Transverse colon (tissue), 4 donors: ENCODE measurements around the gene CCDC68. TPM values are rescaled to one million over a fixed set of nuclear protein-coding genes. Genes with fewer than 3 reads are reported as not detected.

Source experiments
- DNase-seq: peaks from one replicate; pipeline ENCODE4 v3.0.0-alpha.2; 2019
- H3K27ac ChIP-seq, 4 donors: fragments of 200-600 bp; sonication (generic); 2 replicates each; pipeline ENCODE4 v1.5.1; 2016 to 2018; ENCODE audit warnings: inconsistent platforms in 4 of 4
- H3K27me3 ChIP-seq: fragments of 200-600 bp; sonication (generic); 2 replicates; pipeline ENCODE4 v1.5.1; 2017; ENCODE audit warnings: inconsistent platforms
- H3K36me3 ChIP-seq, 4 donors: fragments of 200-600 bp; sonication (generic); 2 replicates each; pipeline ENCODE4 v1.5.1; 2017 to 2019; ENCODE audit warnings: inconsistent platforms in 4 of 4
- H3K4me1 ChIP-seq, 4 donors: fragments of 200-600 bp; sonication (generic); 2 replicates each; pipeline ENCODE4 v1.5.1; 2017 to 2020; ENCODE audit warnings: inconsistent platforms in 4 of 4
- H3K4me3 ChIP-seq, 4 donors: fragments of 200-600 bp; sonication (generic); 1 replicate in 1 of 4; 2 replicates in 3 of 4; pipeline versions ENCODE4 v1.5.1 to v1.6.1; 2017 to 2019; ENCODE audit warnings: inconsistent platforms in 4 of 4
- H3K9me3 ChIP-seq, 2 donors: fragments of 200-600 bp; sonication (generic); 2 replicates each; pipeline ENCODE4 v1.5.1; 2017 to 2019; ENCODE audit warnings: inconsistent platforms in 2 of 2
- EP300 ChIP-seq: sonication (generic); formaldehyde crosslinking; IDR thresholded peaks from one replicate; pipeline ENCODE4 v1.6.1; 2017; ENCODE audit warnings: antibody characterized with exemption, low read depth
- POLR2A ChIP-seq: fragments of 450-650 bp; IDR thresholded peaks from one replicate; pipeline ENCODE4 v1.6.1; 2016; ENCODE audit warnings: antibody characterized with exemption, mild to moderate bottlenecking, moderate library complexity
- POLR2AphosphoS5 ChIP-seq, 3 donors: sonication (generic); formaldehyde crosslinking; IDR thresholded peaks; one replicate each; pipeline ENCODE4 v1.6.1; 2016; ENCODE audit warnings: antibody characterized with exemption in 3 of 3
- WGBS, 2 donors: methylation state at CpG; one replicate each; pipeline ENCODE4 v1.1.5; 2018; ENCODE audit warnings: low coverage in 1 of 2; 5-methylcytosine and 5-hydroxymethylcytosine counted together
- in situ Hi-C, 4 donors: fragments of 200-750 bp; cut with MboI; loops; one replicate each; pipeline versions ENCODE4 v1.15.0 to v1.15.1; 2017; ENCODE audit warnings: low sequenced_read_pairs in 3 of 4, low pct_ligation_motif_present in 1 of 4, low pct_unique_long_range_greater_than_20kb in 1 of 4
- intact Hi-C: fragments of 100-400 bp; cut with DNase I; formaldehyde crosslinking; loops from one replicate; pipeline ENCODE4 v1.15.1; 2023; ENCODE audit warnings: low total_unique reads
- total RNA-seq, 4 donors: library from RNA; depleted of rRNA; stranded (reverse); fragments of >200 nt; gene quantifications; one replicate each; pipeline ENCODE4 v1.1.0, GENCODE V29; 2016
- TF ChIP-seq, protein P1 (sequence below), 5 experiments: fragments of 200-600 bp in 3 of 5; fragments of 450-650 bp in 2 of 5; sonication (generic) in 3 of 5; IDR thresholded peaks; 1 replicate in 2 of 5; 2 replicates in 3 of 5; pipeline ENCODE4 v1.5.1; 2016 to 2017; ENCODE audit warnings: antibody characterized with exemption in 5 of 5, inconsistent platforms in 3 of 5, mild to moderate bottlenecking in 2 of 5, moderate library complexity in 1 of 5

CCDC68 gene
- total RNA-seq, 4 donors from 2014 or later = 24.9 to 109 (median 78.2) TPM

DNA sequence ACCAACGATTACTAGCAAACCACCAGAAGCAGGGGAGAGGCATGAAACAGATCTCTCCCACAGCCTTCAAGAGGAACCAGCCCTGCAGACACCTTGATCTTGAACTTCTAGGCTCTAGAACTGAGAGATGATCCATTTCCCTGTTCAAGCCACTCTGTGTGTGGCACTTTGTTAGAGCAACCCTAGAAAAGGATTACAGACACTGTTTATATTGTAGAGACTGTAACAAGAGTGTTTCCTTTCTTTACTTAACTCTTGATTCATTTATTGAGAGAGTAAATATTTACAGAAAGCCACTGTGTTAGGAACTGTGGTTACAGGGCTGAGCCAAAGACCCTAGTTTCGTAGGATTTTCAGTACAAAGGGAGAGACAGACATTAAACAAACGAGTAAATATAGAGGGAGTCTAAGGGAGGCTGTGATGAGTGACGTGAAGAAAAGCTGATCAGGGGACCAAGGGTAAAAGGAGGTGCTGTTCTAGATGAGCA is 10.9 kb downstream of the CCDC68 start:
- no peaks in the 10 kb centered on the region for H3K27me3 ChIP-seq
- H3K4me3 ChIP-seq = no peak overlapping the region
- H3K4me1 ChIP-seq = peaks cover 0 to 46% (median 35%) of the 10 kb centered on the region in 4 donors
- H3K27ac ChIP-seq = peak overlapping the region; percentile 73 to 82 (median 78)
- 25 to 40% methylated on average over 4 of the region's 4 CpGs for WGBS, 2 donors
- TF ChIP-seq POLR2AphosphoS5 (IDR thresholded peaks at IDR 0.05) (no peak), EP300 (no peak), POLR2A (peak; percentile 19)
- TF ChIP-seq, protein P1, sequence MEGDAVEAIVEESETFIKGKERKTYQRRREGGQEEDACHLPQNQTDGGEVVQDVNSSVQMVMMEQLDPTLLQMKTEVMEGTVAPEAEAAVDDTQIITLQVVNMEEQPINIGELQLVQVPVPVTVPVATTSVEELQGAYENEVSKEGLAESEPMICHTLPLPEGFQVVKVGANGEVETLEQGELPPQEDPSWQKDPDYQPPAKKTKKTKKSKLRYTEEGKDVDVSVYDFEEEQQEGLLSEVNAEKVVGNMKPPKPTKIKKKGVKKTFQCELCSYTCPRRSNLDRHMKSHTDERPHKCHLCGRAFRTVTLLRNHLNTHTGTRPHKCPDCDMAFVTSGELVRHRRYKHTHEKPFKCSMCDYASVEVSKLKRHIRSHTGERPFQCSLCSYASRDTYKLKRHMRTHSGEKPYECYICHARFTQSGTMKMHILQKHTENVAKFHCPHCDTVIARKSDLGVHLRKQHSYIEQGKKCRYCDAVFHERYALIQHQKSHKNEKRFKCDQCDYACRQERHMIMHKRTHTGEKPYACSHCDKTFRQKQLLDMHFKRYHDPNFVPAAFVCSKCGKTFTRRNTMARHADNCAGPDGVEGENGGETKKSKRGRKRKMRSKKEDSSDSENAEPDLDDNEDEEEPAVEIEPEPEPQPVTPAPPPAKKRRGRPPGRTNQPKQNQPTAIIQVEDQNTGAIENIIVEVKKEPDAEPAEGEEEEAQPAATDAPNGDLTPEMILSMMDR (IDR thresholded peaks at IDR 0.05) = no peak
- intact Hi-C loops (no loop called here), in situ Hi-C loops (no loop called here)
- no peaks in the 10 kb centered on the region for H3K9me3 ChIP-seq
- no peak for DNase-seq
- no peaks in the 10 kb centered on the region for H3K36me3 ChIP-seq

- in situ Hi-C loops (no loop called here), intact Hi-C loops (no loop called here)
- Histone ChIP-seq H3K9me3 (no peaks in the 10 kb centered on the region), H3K36me3 (no peaks in the 10 kb centered on the region), H3K27ac (peak overlapping the region; percentile 73 to 82 (median 78)), H3K4me1 (peaks cover 0 to 46% (median 35%) of the 10 kb centered on the region in 4 donors), H3K27me3 (no peaks in the 10 kb centered on the region), H3K4me3 (peak overlapping the region in 1 of 4 donors; percentile 46)
- WGBS, 2 donors = 43 to 50% methylated on average over 1 of the region's 1 CpG
- TF ChIP-seq POLR2AphosphoS5 (IDR thresholded peaks at IDR 0.05) (no peak), EP300 (no peak), POLR2A (no peak)
- TF ChIP-seq, protein P1 (IDR thresholded peaks at IDR 0.05) = no peak
- DNase-seq = peak; percentile 36
Measured at GRCh38 chr18:54947091-54947490, 12.2 kb downstream of the CCDC68 start.

DNA sequence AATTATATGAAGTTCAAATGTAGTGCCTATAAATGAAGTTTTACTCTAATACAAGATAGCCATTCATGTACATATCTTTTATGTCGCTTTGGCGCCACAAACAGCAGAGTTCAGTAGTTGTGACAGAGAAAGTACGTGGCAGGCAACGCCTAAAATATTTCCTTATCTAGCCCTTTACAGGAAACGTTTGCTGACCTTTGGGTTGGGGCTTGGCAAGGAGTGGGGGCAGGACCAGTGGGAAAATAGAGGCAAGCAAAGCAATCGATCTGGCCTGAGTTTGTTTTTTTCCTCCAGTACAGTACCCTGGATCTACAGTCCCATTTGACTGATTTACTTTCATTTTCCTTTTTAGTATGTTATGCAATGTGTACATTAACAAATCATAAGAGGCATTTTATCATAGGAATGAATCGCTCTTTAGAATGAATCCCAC is 13.1 kb downstream of the CCDC68 start:
- peaks cover 0 to 46% (median 35%) of the 10 kb centered on the region in 4 donors for H3K4me1 ChIP-seq

DNA sequence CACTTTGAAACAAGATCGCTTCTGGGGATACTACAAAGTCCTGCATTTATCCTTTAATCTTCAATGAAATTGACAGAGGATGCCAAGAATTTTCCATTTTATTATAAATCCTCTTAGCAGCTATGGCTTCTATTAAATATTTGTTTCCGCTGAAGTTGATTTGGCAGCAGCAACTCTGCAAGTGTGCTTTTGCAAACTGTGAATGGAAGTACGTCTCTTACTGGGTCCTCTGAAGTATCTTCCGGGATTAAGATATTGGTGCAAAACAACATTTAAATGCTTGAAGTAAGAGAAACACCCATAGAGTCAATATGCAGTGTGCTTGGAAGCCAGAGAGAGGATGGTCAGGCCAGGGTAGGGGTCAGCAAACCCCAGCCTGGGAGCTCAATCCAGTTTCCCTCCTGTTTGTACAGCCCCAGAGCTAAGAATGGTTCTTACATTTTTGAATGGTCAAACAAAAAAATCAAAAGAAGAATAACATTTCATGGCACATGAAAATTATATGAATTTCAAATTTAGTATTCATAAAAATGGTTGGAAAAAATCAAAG is 13.6 kb downstream of the CCDC68 start:
- Histone ChIP-seq H3K27me3 (no peaks in the 10 kb centered on the region), H3K4me1 (peaks cover 0 to 46% (median 35%) of the 10 kb centered on the region in 4 donors), H3K4me3 (peak overlapping the region in 3 of 4 donors; percentile 17 to 46 (median 19)), H3K9me3 (no peaks in the 10 kb centered on the region), H3K27ac (peak overlapping the region; percentile 73 to 82 (median 78)), H3K36me3 (no peaks in the 10 kb centered on the region)
- 55 to 61% methylated on average over 4 of the region's 4 CpGs for WGBS, 2 donors
- in situ Hi-C loops (no loop called here), intact Hi-C loops (no loop called here)
- TF ChIP-seq POLR2AphosphoS5 (IDR thresholded peaks at IDR 0.05) (no peak), EP300 (no peak), POLR2A (no peak)
- TF ChIP-seq, protein P1 (IDR thresholded peaks at IDR 0.05) = no peak
- DNase-seq = no peak

More for the DNA sequence above, 13.1 kb downstream of the CCDC68 start:
- TF ChIP-seq, protein P1 (IDR thresholded peaks at IDR 0.05) = no peak
- TF ChIP-seq POLR2AphosphoS5 (IDR thresholded peaks at IDR 0.05) = peak in 2 of 3 donors; percentile 51 to 61
- TF ChIP-seq EP300 = peak; percentile 44
- TF ChIP-seq POLR2A = no peak
- Histone ChIP-seq H3K9me3 (no peaks in the 10 kb centered on the region), H3K27me3 (no peaks in the 10 kb centered on the region), H3K27ac (peak overlapping the region; percentile 73 to 82 (median 78)), H3K4me3 (peak overlapping the region in 3 of 4 donors; percentile 17 to 46 (median 19)), H3K36me3 (no peaks in the 10 kb centered on the region)
- in situ Hi-C loops (no loop called here), intact Hi-C loops (no loop called here)
- 12 to 14% methylated on average over 7 of the region's 7 CpGs for WGBS, 2 donors
- peak; percentile 83 for DNase-seq
